GM19023 (cell line): Measurements from ENCODE around the gene LFNG.

Source experiments
- ATAC-seq: cut with Tn5 transposase; IDR thresholded peaks from one replicate; pipeline ENCODE4 v1.9.1; 2021; ENCODE audit warnings: mild to moderate bottlenecking, moderate library complexity; ENCODE audit not compliant: unreplicated experiment

LFNG gene

GRCh38 chr7:2568521-2569223, 49.1 kb downstream of the LFNG start:
- ATAC-seq = no peak

DNA sequence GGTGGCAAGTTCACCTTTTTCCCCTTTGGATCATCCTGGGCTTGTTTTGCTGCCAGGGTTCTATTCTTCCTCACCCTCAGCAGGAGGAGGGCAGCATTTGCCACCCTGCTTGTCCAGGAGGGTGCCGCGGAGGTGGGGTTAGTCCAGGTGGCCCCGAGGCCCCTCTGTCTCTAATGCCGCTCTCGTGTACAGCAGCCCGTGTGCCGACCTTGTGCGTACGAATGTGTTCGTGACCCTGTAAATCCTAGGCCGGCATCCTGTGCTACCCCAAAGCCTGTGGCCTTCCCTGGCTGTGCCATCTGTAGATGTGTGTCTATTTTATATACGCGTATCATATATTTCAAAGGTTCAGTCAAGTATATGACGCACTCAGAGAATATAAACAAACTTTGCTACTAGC, 49.8 kb downstream of the LFNG start:
- ATAC-seq = no peak

DNA sequence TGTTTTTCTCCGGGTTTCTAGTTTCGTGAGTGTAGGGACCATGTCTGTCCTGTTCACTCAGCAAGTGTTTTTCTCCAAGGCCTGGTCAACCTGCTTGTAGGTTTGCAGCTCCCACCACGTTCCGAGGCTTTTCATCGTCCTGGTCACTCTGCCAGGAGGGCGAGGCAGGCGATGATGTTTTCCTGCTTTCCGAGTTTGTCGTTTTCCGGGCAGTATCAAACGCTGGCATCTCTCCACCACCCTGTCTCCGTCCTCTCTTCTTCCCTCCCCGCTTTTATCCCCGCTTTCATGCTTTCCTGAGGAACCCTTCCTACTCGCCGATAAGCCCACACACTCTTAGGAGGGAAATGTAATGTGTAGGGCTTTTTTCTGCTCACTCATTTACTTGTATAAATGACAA, 50.4 kb downstream of the LFNG start:
- no peak for ATAC-seq

DNA sequence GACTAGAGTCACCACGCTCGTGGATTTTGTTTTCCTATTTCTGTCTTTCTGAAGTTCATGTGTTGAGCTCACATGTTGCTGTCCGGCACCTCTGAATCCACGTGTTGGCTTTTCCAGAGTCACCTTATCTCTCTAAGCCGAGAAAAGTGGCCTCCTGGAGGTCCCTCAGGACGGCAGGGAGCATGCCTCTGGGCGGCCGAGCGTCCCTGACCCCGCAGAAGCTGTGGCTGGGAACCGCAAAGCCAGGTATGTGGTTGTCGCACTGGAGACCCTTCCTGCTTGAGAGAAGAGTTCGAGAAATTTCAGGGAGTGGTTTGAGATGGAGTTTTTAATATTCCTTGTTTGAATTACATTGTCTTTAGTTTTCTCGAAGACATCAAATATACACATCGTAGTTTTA, 51.8 kb downstream of the LFNG start:
- ATAC-seq = no peak

DNA sequence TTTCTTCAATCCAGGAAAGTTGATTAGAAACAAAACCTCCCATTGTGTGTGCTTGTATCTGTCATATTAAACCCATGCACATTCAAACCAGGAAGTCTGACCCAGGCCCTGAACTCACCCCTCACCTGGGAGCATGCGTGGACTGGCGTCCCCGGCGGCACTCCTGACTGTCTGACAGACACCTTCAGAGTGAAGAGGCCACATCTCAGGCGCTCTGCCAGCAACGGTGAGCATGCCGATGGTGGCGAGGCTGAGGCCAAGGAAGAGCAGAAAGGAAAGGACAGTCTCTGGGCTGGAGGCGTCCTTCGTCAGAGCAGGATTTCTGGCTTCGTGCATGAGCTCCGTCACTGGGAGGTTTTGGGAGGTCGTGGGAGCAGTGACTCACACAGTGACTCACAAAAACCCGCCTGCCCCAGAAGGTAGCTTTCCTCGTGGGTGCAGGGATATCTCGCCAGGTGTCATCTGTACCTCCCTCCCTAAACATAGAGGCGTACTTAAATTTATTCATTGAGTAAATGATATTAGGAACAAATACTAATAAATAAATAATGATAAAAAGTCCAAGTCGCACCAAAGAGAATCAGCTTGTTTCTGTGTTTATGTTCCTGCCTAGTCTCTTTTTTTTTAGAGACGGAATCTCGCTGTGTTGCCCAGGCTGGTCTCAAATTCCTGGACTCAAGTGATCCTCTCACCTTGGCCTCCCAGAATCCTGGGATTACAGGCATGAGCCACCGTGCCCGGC, 52.7 kb downstream of the LFNG start:
- ATAC-seq = no peak

DNA sequence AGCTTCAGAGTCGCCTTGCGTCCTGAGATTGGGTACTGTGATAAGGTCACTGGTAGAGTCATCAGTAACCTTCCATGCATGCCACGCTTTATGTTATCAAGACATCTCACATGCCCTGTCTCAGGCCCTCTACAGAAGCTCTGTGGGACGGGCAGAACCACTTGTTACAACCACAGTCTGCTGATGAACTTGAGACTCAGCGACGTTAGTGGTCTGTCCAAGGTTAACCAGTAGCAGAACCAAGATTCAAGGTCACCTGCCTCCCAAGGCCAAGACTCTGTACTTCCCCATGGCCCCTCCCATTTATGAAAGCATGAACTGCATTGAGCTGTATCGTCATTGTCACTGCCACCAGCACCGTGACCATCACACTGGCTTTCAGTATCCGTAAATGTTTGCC, 54.2 kb downstream of the LFNG start:
- ATAC-seq = no peak

DNA sequence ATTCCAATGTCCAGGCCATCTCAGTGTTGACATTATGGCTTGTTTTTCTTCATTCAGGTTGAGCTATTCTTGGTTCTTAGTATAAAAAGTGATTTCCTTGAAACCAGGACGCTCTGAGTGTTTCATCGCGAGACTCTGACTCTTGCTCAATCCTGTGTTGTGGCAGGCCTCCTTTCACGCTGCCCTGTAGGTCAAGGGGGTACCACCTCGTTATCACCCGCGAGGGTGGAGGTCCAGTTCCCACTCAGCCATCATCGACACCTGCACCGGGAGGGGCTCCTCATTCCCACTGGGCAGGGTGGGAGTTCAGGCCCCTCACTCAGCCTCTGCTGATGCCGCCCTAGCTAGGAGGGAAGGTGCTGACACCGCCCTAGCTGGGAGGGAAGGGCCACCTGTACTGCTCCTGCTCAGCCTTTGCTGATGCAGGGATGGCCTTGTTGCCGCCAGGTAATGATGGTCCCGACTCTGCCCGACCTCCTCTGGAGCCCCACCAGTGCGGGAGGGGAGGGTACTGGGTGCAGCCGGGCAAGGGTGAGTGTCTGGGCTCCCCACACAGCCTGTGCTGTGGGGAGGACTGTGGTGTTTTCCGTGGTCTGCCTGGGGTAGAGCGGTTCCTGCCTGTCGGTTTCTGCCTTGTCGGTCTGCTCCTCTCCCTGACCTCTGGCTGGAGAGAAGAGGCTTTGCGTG, 55.6 kb downstream of the LFNG start:
- no peak for ATAC-seq

DNA sequence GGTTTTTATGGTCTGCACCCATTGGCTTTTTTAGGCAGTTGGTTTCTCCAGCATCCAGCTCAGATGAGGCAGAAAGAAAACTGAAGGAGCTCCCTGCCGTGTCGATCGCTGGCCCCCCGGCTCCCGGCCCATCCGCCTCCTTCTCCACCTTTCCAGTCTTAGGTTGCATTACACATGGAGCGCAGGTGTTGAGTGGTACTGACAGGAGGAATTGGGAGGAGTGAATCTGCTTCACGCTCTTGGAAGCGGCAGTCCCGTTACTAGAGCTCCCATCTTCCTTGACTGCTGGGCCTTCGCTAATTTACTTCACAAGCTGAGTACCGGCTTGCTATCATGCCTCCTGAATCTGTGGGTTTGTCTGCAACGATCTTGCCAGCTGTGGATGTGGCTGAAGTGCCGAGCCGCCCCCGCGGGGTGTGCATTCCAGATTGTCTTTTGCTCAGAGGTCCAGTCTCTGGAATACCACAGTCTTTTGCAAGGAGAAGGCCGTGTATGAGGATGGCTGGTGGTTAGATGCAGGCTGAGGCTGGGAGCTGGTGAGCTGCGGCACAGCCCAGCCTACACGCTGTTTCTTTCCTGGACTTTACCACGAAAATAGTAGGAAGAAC, 56.3 kb downstream of the LFNG start:
- no peak for ATAC-seq

- no peak for ATAC-seq
These were observed 57.3 kb downstream of the LFNG start for GRCh38 chr7:2576742-2577491.
